Astrocyte (in vitro differentiated cells and primary cell): Measurements from ENCODE around the gene SUPT6H.

Experiments used
- EZH2 ChIP-seq: IDR thresholded peaks from 2 replicates; pipeline ENCODE4 v1.6.1; 2012; ENCODE audit warnings: mild to moderate bottlenecking, low read length, inconsistent platforms; ENCODE audit not compliant: insufficient read depth
- TF ChIP-seq, protein P1 (sequence below): IDR thresholded peaks from 2 replicates; pipeline ENCODE4 v1.5.1; 2011; ENCODE audit warnings: low read depth, mild to moderate bottlenecking, inconsistent platforms, low read length, moderate library complexity; ENCODE audit not compliant: insufficient read depth

DNA sequence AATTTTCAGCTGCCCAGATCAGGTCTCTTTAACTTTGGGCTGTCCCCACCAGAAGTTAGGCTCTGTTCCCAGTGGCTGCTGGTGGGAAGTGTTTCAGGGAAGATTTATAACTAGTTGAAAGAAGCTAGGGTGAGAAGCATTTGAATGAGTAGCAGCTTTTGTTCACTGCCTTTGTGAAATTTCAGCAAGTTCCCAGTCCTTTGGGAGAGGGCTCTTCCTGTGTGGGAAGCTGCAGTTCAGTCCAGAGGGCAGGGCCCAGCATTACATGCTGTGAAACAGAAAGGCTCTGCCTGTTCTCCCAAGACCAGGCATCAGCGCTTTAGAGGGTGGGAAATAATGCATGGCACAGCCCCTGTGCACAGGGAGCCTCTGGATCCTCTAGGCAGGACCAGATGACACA is 31.9 kb downstream of the SUPT6H start:
- TF ChIP-seq, protein P1, sequence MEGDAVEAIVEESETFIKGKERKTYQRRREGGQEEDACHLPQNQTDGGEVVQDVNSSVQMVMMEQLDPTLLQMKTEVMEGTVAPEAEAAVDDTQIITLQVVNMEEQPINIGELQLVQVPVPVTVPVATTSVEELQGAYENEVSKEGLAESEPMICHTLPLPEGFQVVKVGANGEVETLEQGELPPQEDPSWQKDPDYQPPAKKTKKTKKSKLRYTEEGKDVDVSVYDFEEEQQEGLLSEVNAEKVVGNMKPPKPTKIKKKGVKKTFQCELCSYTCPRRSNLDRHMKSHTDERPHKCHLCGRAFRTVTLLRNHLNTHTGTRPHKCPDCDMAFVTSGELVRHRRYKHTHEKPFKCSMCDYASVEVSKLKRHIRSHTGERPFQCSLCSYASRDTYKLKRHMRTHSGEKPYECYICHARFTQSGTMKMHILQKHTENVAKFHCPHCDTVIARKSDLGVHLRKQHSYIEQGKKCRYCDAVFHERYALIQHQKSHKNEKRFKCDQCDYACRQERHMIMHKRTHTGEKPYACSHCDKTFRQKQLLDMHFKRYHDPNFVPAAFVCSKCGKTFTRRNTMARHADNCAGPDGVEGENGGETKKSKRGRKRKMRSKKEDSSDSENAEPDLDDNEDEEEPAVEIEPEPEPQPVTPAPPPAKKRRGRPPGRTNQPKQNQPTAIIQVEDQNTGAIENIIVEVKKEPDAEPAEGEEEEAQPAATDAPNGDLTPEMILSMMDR: no peak
- no peak for TF ChIP-seq EZH2
